Colonic mucosa (tissue), 4 donors: ENCODE data around the gene GNPTG. TPM values are rescaled to one million over a fixed set of nuclear protein-coding genes. Genes with fewer than 3 reads are reported as not detected.

Source experiments
- DNase-seq: peaks from one replicate; pipeline ENCODE4 v3.0.0-alpha.2; 2020
- H3K27ac ChIP-seq: fragments of 200-600 bp; one replicate; pipeline ENCODE4 v1.8.0; 2021
- H3K27me3 ChIP-seq: fragments of 200-600 bp; one replicate; pipeline ENCODE4 v1.8.0; 2021
- H3K36me3 ChIP-seq: fragments of 200-600 bp; one replicate; pipeline ENCODE4 v1.8.0; 2021
- H3K4me1 ChIP-seq: fragments of 200-600 bp; one replicate; pipeline ENCODE4 v1.8.0; 2021; ENCODE audit warnings: mild to moderate bottlenecking
- H3K4me3 ChIP-seq: fragments of 200-600 bp; one replicate; pipeline ENCODE4 v1.8.0; 2021
- H3K9ac ChIP-seq, 2 donors: one replicate each; pipeline ENCODE4 v1.7.0; 2013; ENCODE audit warnings: control low read depth in 2 of 2, low read depth in 2 of 2, low read length in 2 of 2
- H3K9me3 ChIP-seq: fragments of 200-600 bp; one replicate; pipeline ENCODE4 v1.8.0; 2021
- intact Hi-C: fragments of 100-400 bp; cut with DNase I; formaldehyde crosslinking; loops from one replicate; pipeline ENCODE4 v1.14.1; 2022
- total RNA-seq, 2 donors: library from RNA; stranded (reverse); fragmentation: NEBNext Ultra II Directional in 1 of 2; extraction: Animal tissue kit (Norgen Biotek cat#: 25700) in 1 of 2; gene quantifications; one replicate each; pipeline ENCODE4 v1.2.1, GENCODE V29; 2021
- TF ChIP-seq, protein P1 (sequence below): fragments of 200-600 bp; IDR thresholded peaks from one replicate; pipeline ENCODE4 v1.8.0; 2022; ENCODE audit warnings: antibody characterized with exemption, mild to moderate bottlenecking
- donor health status: healthy.
- donor health status: DM: no; HTN: no; CAD: no.
- donor health status: DM: no; HTN: no; CAD: no.

GNPTG gene
- total RNA-seq, 2 donors from 2014 or later: 48.2 to 59.1 TPM

DNA sequence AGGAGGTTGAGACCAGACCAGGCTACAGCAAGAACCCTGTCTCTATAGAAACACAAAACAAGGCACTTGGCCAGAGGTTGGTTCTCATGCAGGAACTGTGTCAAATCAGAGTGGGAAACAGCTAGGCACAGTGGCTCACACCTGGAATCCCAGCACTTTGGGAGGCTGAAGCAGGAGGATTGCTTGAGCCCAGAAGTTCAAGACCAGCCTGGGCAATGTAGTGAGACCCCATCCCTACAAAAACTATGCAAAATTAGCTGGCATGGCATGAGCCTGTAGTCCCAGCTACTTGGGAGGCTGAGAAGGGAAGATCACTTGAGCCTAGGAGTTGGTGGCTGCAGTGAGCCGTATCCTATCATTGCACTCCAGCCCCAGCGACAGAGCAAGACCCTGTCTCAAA is 61.1 kb downstream of the GNPTG start:
- no peak for DNase-seq
- Histone ChIP-seq H3K4me3 (no peak overlapping the region), H3K36me3 (no peaks in the 10 kb centered on the region), H3K27me3 (no peaks in the 10 kb centered on the region), H3K9ac (no peak overlapping the region), H3K27ac (no peak overlapping the region), H3K4me1 (peaks cover 4% of the 10 kb centered on the region), H3K9me3 (no peaks in the 10 kb centered on the region)
- intact Hi-C loops: no loop called here
- TF ChIP-seq, protein P1, sequence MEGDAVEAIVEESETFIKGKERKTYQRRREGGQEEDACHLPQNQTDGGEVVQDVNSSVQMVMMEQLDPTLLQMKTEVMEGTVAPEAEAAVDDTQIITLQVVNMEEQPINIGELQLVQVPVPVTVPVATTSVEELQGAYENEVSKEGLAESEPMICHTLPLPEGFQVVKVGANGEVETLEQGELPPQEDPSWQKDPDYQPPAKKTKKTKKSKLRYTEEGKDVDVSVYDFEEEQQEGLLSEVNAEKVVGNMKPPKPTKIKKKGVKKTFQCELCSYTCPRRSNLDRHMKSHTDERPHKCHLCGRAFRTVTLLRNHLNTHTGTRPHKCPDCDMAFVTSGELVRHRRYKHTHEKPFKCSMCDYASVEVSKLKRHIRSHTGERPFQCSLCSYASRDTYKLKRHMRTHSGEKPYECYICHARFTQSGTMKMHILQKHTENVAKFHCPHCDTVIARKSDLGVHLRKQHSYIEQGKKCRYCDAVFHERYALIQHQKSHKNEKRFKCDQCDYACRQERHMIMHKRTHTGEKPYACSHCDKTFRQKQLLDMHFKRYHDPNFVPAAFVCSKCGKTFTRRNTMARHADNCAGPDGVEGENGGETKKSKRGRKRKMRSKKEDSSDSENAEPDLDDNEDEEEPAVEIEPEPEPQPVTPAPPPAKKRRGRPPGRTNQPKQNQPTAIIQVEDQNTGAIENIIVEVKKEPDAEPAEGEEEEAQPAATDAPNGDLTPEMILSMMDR: no peak

Other genes with a start within 250 kb of the GNPTG start
- gene CACNA1H, start 198.8 kb upstream of the GNPTG start, total RNA-seq: 10 to 100 TPM in 1 of 2 donors, 1 to 10 TPM in 1; 2.1 to 14.6 TPM
- gene TPSG1, start 126.7 kb upstream of the GNPTG start, total RNA-seq: 10 to 100 TPM; 32.6 to 34.3 TPM
- gene TPSB2, start 121.7 kb upstream of the GNPTG start, total RNA-seq: 10 to 100 TPM; 39.1 to 92.9 TPM
- 10 to 100 TPM; 30.4 to 62.1 TPM for gene TPSAB1, start 111.2 kb upstream of the GNPTG start, total RNA-seq
- under 1 TPM; 0.19 to 0.64 TPM for gene TPSD1, start 95.9 kb upstream of the GNPTG start, total RNA-seq
- 100 to 1,000 TPM; 101 to 143 TPM for gene UBE2I, start 42.3 kb upstream of the GNPTG start, total RNA-seq
- gene BAIAP3, start 18.3 kb upstream of the GNPTG start, total RNA-seq: 1 to 10 TPM; 5.5 to 9.8 TPM
- gene TSR3, start 53 bp upstream of the GNPTG start, total RNA-seq: 10 to 100 TPM; 39.6 to 74.4 TPM
- 10 to 100 TPM; 11.1 to 11.8 TPM for gene UNKL, start 62.8 kb downstream of the GNPTG start, total RNA-seq
- gene UQCC4, start 68.8 kb downstream of the GNPTG start, total RNA-seq: 10 to 100 TPM; 14.0 to 21.6 TPM
- gene PERCC1, start 79.1 kb downstream of the GNPTG start, total RNA-seq: under 1 TPM; 0.27 TPM
- gene CCDC154, start 92.6 kb downstream of the GNPTG start, total RNA-seq: 1 to 10 TPM in 1 of 2 donors, under 1 TPM in 1; 0.56 to 1.6 TPM
- 10 to 100 TPM; 42.4 to 61.5 TPM for gene CLCN7, start 123.1 kb downstream of the GNPTG start, total RNA-seq
- not detected for gene PTX4, start 137.0 kb downstream of the GNPTG start, total RNA-seq
- gene TELO2, start 141.4 kb downstream of the GNPTG start, total RNA-seq: 10 to 100 TPM; 18.4 to 76.0 TPM
- 1 to 10 TPM; 2.9 to 5.0 TPM for gene TMEM204, start 181.7 kb downstream of the GNPTG start, total RNA-seq